ENCODE data around the gene CORO2A.

DNA sequence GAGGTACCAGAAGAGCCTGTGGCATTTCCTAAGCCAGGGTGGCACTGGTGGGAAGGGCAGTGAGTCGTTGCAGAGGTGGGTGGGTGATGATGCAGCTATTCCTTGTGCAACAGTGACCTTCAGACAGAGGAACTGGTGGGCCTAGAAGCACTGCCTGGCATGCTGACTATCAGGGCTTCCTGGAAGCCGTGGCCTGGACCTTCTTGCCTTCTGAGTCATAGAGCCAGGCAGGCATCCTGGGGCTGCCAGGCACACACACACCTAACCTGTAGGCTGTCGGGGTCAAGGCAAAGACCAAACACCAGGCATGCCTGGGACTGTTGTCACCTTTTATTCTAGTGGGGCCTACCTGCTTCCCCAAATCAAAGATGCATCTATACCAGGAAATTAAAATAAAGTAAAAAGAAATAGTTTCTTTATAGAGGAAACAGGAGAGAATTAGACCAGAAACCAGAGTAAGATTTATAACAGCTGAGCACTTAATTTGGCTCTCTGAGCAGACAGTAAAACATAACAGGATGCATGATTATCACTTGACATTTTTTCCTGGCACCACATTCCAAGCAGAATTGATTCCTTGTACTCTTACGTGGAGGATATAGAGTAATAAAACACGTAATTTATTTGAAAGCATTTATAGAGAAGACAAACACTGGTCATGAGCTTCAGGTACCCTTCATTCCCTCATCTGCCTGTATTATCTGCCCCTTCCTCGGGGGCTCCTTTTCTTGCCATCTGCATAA, 110.8 kb downstream of the CORO2A start:
- TF ChIP-seq ZFX (IDR thresholded peaks at IDR 0.05; ENCODE audit: borderline replicate concordance): no peak
- TF ChIP-seq, protein P1, sequence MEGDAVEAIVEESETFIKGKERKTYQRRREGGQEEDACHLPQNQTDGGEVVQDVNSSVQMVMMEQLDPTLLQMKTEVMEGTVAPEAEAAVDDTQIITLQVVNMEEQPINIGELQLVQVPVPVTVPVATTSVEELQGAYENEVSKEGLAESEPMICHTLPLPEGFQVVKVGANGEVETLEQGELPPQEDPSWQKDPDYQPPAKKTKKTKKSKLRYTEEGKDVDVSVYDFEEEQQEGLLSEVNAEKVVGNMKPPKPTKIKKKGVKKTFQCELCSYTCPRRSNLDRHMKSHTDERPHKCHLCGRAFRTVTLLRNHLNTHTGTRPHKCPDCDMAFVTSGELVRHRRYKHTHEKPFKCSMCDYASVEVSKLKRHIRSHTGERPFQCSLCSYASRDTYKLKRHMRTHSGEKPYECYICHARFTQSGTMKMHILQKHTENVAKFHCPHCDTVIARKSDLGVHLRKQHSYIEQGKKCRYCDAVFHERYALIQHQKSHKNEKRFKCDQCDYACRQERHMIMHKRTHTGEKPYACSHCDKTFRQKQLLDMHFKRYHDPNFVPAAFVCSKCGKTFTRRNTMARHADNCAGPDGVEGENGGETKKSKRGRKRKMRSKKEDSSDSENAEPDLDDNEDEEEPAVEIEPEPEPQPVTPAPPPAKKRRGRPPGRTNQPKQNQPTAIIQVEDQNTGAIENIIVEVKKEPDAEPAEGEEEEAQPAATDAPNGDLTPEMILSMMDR (IDR thresholded peaks at IDR 0.05): no peak
